HCT116 (cell line): ENCODE data around the gene GRB10. TPM values are rescaled to one million over a fixed set of nuclear protein-coding genes. Genes with fewer than 3 reads are reported as not detected.

Source experiments
- ATAC-seq: fragments of 200-7000 bp; cut with Tn5 transposase; 2 replicates; pipeline ENCODE4 v1.9.1; 2020; ENCODE audit warnings: mild to moderate bottlenecking, moderate library complexity
- BruUV-seq: library from RNA; stranded (reverse); fragments of 400-500 nt; replicated peaks from 2 replicates; lab custom pipeline; 2021; lab: Mats Ljungman, UMichigan
- CTCF ChIA-PET: fragments of 300-600 bp; sonication (Branson Sonifier 250); formaldehyde crosslinking; loops from one replicate; lab custom pipeline; 2021; ENCODE audit warnings: antibody characterized with exemption; lab: Charles Lee
- POLR2A ChIA-PET: fragments of 300-600, 350-600 bp; sonication (Branson Sonifier 250); formaldehyde crosslinking; loops from one replicate; lab custom pipeline; 2021; ENCODE audit warnings: antibody characterized with exemption; lab: Charles Lee
- RAD21 ChIA-PET, 2 experiments: fragments of 300-600 bp; sonication (Branson Sonifier 250); formaldehyde crosslinking; loops; one replicate each; lab custom pipeline; 2023; ENCODE audit warnings: low total read pairs in 2 of 2; ENCODE audit not compliant: uncharacterized antibody in 2 of 2, unreplicated experiment in 2 of 2, low non-redundant PET in 1 of 2; lab: Charles Lee
- DNase-seq: peaks from one replicate; pipeline ENCODE4 v3.0.0-alpha.2; 2010; ENCODE audit warnings: low read depth, low spot score
- H2AFZ ChIP-seq: fragments of 200-600 bp; shearing (Covaris generic), sonication (generic); 2 replicates; pipeline ENCODE4 v1.6.1; 2017; ENCODE audit warnings: low read depth, mixed run types, mixed read lengths, antibody characterized with exemption, low read length; ENCODE audit not compliant: poor library complexity, severe bottlenecking
- H3K27ac ChIP-seq: 2 replicates; pipeline ENCODE4 v1.5.1; 2012; ENCODE audit warnings: low read depth, low read length
- H3K27me3 ChIP-seq: fragments of 200-600 bp; sonication (generic); 2 replicates; pipeline ENCODE4 v1.6.1; 2016; ENCODE audit warnings: mixed run types, low read length, mixed read lengths; ENCODE audit not compliant: insufficient read depth
- H3K36me3 ChIP-seq, 2 experiments: fragments of 200-500 bp in 1 of 2; fragments of 200-600 bp in 1 of 2; sonication (Bioruptor generic) in 1 of 2; sonication (generic) in 1 of 2; 2 replicates each; pipeline versions ENCODE4 v1.5.1 to v1.6.1; 2014 to 2016; ENCODE audit warnings: low read length in 2 of 2, inconsistent platforms in 1 of 2, mixed read lengths in 1 of 2, mixed run types in 1 of 2; ENCODE audit not compliant: insufficient read depth in 2 of 2, control insufficient read depth in 1 of 2
- H3K4me1 ChIP-seq, 2 experiments: fragments of 200-600 bp in 1 of 2; sonication (generic) in 1 of 2; 2 replicates each; pipeline versions ENCODE4 v1.5.1 to v1.6.1; 2012 to 2017; ENCODE audit warnings: low read length in 2 of 2, inconsistent platforms in 1 of 2, mild to moderate bottlenecking in 1 of 2, mixed read lengths in 1 of 2, mixed run types in 1 of 2, moderate library complexity in 1 of 2; ENCODE audit not compliant: insufficient read depth in 2 of 2, control insufficient read depth in 1 of 2
- H3K4me2 ChIP-seq: fragments of 200-600 bp; sonication (generic); 2 replicates; pipeline ENCODE4 v1.6.1; 2017; ENCODE audit warnings: mixed run types, low read length, mixed read lengths
- H3K4me3 ChIP-seq, 2 experiments: fragments of 200-600 bp in 1 of 2; sonication (generic) in 1 of 2; replicated peaks in 1 of 2; 2 replicates each; pipeline ENCODE4 v1.5.1; 2011 to 2016; ENCODE audit warnings: low read length in 2 of 2, control low read depth in 1 of 2, low read depth in 1 of 2, mild to moderate bottlenecking in 1 of 2, mixed read lengths in 1 of 2, mixed run types in 1 of 2
- H3K79me2 ChIP-seq: fragments of 200-600 bp; sonication (generic); 2 replicates; pipeline ENCODE4 v1.6.1; 2017; ENCODE audit warnings: mild to moderate bottlenecking, mixed run types, low read length, moderate library complexity, mixed read lengths; ENCODE audit not compliant: insufficient read depth
- H3K9ac ChIP-seq: fragments of 200-600 bp; sonication (generic); 2 replicates; pipeline ENCODE4 v1.6.1; 2016; ENCODE audit warnings: low read length, mixed read lengths
- H3K9me2 ChIP-seq: fragments of 200-600 bp; sonication (generic), shearing (Covaris generic); 2 replicates; pipeline ENCODE4 v1.6.1; 2017; ENCODE audit warnings: mixed run types, mild to moderate bottlenecking, moderate library complexity; ENCODE audit not compliant: insufficient read depth
- H3K9me3 ChIP-seq, 2 experiments: fragments of 200-500 bp in 1 of 2; fragments of 200-600 bp in 1 of 2; sonication (Bioruptor generic) in 1 of 2; sonication (generic) in 1 of 2; 2 replicates each; pipeline ENCODE4 v1.6.1; 2014 to 2017; ENCODE audit warnings: low read length in 2 of 2, mixed read lengths in 2 of 2, inconsistent platforms in 1 of 2, low read depth in 1 of 2, mild to moderate bottlenecking in 1 of 2, mixed run types in 1 of 2, moderate library complexity in 1 of 2; ENCODE audit not compliant: control insufficient read depth in 1 of 2, insufficient read depth in 1 of 2
- H4K20me1 ChIP-seq: fragments of 200-600 bp; sonication (generic), shearing (Covaris generic); 2 replicates; pipeline ENCODE4 v1.6.1; 2017; ENCODE audit warnings: mixed run types, mild to moderate bottlenecking, moderate library complexity; ENCODE audit not compliant: insufficient read depth
- CBX3 ChIP-seq: IDR thresholded peaks from 2 replicates; pipeline ENCODE4 v1.6.1; 2012; ENCODE audit warnings: low read depth
- EZH2phosphoT487 ChIP-seq: fragments of 200-600 bp; IDR thresholded peaks from 2 replicates; pipeline ENCODE4 v1.6.1; 2018; ENCODE audit warnings: antibody characterized with exemption, borderline replicate concordance
- FOSL1 ChIP-seq: IDR thresholded peaks from 2 replicates; pipeline ENCODE4 v1.6.1; 2012; ENCODE audit warnings: low read depth
- POLR2AphosphoS5 ChIP-seq: IDR thresholded peaks from 2 replicates; pipeline ENCODE4 v1.6.1; 2011; ENCODE audit warnings: mild to moderate bottlenecking, low read depth, low read length, moderate library complexity
- ZBTB33 ChIP-seq: IDR thresholded peaks from 2 replicates; pipeline ENCODE4 v1.6.1; 2011; ENCODE audit warnings: mild to moderate bottlenecking, low read length, moderate library complexity; ENCODE audit not compliant: insufficient replicate concordance; ENCODE audit errors: extremely low read depth
- intact Hi-C: fragments of 100-400 bp; cut with micrococcal nuclease; formaldehyde crosslinking; loops from 2 replicates; pipeline ENCODE4 v1.10.0; 2022
- total RNA-seq: library from RNA; stranded (reverse); gene quantifications from one replicate; pipeline ENCODE4 v1.2.1, GENCODE V29; 2021; ENCODE audit not compliant: unreplicated experiment

The GRB10 gene
- total RNA-seq, 1 experiment from 2014 or later, result 37.3 TPM

- ChIA-PET RAD21 (no interaction called here), CTCF (no interaction called here), POLR2A (no interaction called here)
- Histone ChIP-seq H3K4me3 (no peak overlapping the region), H3K79me2 (no peaks in the 10 kb centered on the region), H2AFZ (no peak overlapping the region), H3K36me3 (no peaks in the 10 kb centered on the region), H3K4me1 (peaks cover 0 to 4% of the 10 kb centered on the region in 2 experiments; a peak in 1 of 4 replicates), H3K27me3 (no peaks in the 10 kb centered on the region), H4K20me1 (no peaks in the 10 kb centered on the region), H3K9me3 (no peaks in the 10 kb centered on the region), H3K27ac (no peak overlapping the region), H3K9me2 (no peaks in the 10 kb centered on the region), H3K4me2 (no peak overlapping the region), H3K9ac (no peak overlapping the region)
- no TSS peak for BruUV-seq
- intact Hi-C loops, result no loop called here
- no peak for DNase-seq
- no peak for ATAC-seq
- no peak for TF ChIP-seq FOSL1
- TF ChIP-seq ZBTB33, result no peak
Observed at GRCh38 chr7:50684011-50684712, 98.5 kb downstream of the GRB10 start.

- no peaks in the 10 kb centered on the region for H4K20me1 ChIP-seq
- peaks cover 0 to 4% of the 10 kb centered on the region in 2 experiments; a peak in 1 of 4 replicates for H3K4me1 ChIP-seq
- H2AFZ ChIP-seq, result no peak overlapping the region
- ChIA-PET CTCF (no interaction called here), POLR2A (no interaction called here), RAD21 (no interaction called here)
- no peaks in the 10 kb centered on the region for H3K9me3 ChIP-seq
- no peak overlapping the region for H3K4me2 ChIP-seq
- no peaks in the 10 kb centered on the region for H3K9me2 ChIP-seq
- H3K9ac ChIP-seq, result no peak overlapping the region
- TF ChIP-seq POLR2AphosphoS5 (no peak), EZH2phosphoT487 (no peak), ZBTB33 (no peak), CBX3 (no peak)
- no peaks in the 10 kb centered on the region for H3K79me2 ChIP-seq
- no peak overlapping the region for H3K4me3 ChIP-seq
- ATAC-seq, result no peak
- no peak overlapping the region for H3K27ac ChIP-seq
- no peak for DNase-seq
- no TSS peak for BruUV-seq
- H3K27me3 ChIP-seq, result no peaks in the 10 kb centered on the region
- no peaks in the 10 kb centered on the region for H3K36me3 ChIP-seq
- intact Hi-C loops, result no loop called here
Observed at GRCh38 chr7:50682573-50682972, 100.1 kb downstream of the GRB10 start.
